ENCODE measurements around the gene BCL2L12.

Gene BCL2L12

GRCh38 chr19:49642492-49643035 lies 23.2 kb upstream of the BCL2L12 start:
- no peak for DNase-seq (ENCODE audit: low read depth, low spot score)

- no peak for DNase-seq (ENCODE audit: low read depth, low spot score)
Observed at GRCh38 chr19:49643466-49643865, 22.3 kb upstream of the BCL2L12 start.

- DNase-seq (ENCODE audit: low read depth, low spot score), result no peak
Observed at GRCh38 chr19:49645592-49645991, 20.1 kb upstream of the BCL2L12 start.

GRCh38 chr19:49645995-49646394 lies 19.7 kb upstream of the BCL2L12 start:
- DNase-seq (ENCODE audit: low read depth, low spot score), result no peak

- DNase-seq (ENCODE audit: low read depth, low spot score), result no peak
Observed at GRCh38 chr19:49646586-49646985, 19.1 kb upstream of the BCL2L12 start.

- DNase-seq (ENCODE audit: low read depth, low spot score), result no peak
Observed at GRCh38 chr19:49651029-49651819, 14.5 kb upstream of the BCL2L12 start.

GRCh38 chr19:49651820-49652550 lies 13.7 kb upstream of the BCL2L12 start:
- no peak for DNase-seq (ENCODE audit: low read depth, low spot score)

GRCh38 chr19:49652551-49653465 lies 12.9 kb upstream of the BCL2L12 start:
- no peak for DNase-seq (ENCODE audit: low read depth, low spot score)

GRCh38 chr19:49653466-49653806 lies 12.3 kb upstream of the BCL2L12 start:
- no peak for DNase-seq (ENCODE audit: low read depth, low spot score)

GRCh38 chr19:49654581-49654980 lies 11.2 kb upstream of the BCL2L12 start:
- no peak for DNase-seq (ENCODE audit: low read depth, low spot score)

GRCh38 chr19:49655570-49656455 lies 9.9 kb upstream of the BCL2L12 start:
- no peak for DNase-seq (ENCODE audit: low read depth, low spot score)

- DNase-seq (ENCODE audit: low read depth, low spot score), result no peak
Observed at GRCh38 chr19:49656456-49657109, 9.2 kb upstream of the BCL2L12 start.

GRCh38 chr19:49657493-49658138 lies 8.1 kb upstream of the BCL2L12 start:
- no peak for DNase-seq (ENCODE audit: low read depth, low spot score)

- DNase-seq (ENCODE audit: low read depth, low spot score), result no peak
Observed at GRCh38 chr19:49658139-49658517, 7.6 kb upstream of the BCL2L12 start.

GRCh38 chr19:49658566-49659442 lies 6.9 kb upstream of the BCL2L12 start:
- DNase-seq (ENCODE audit: low read depth, low spot score), result no peak

GRCh38 chr19:49660338-49660961 lies 5.3 kb upstream of the BCL2L12 start:
- DNase-seq (ENCODE audit: low read depth, low spot score), result no peak

GRCh38 chr19:49662011-49662410 lies 3.7 kb upstream of the BCL2L12 start:
- DNase-seq (ENCODE audit: low read depth, low spot score), result no peak

GRCh38 chr19:49663224-49663623 lies 2.5 kb upstream of the BCL2L12 start:
- DNase-seq (ENCODE audit: low read depth, low spot score), result no peak

Data from astrocyte of the hippocampus (primary cell).